ELR (cell line): ENCODE data around the gene IRGC.
"Not testable (repeated sequence)": the region's sequence is repeated elsewhere in the genome, so short reads cannot be mapped to it uniquely, and the experiment has no call there.

Source experiments
- DNase-seq: peaks from one replicate; pipeline ENCODE4 v3.0.0-alpha.2; 2015; ENCODE audit warnings: low read depth

Gene IRGC

GRCh38 chr19:43754503-43755255 lies 38.8 kb downstream of the IRGC start, which contains the start of gene SMG9:
Gene SMG9 (minus strand): TSS chr19:43754962. CDS start chr19:43750741, 4,221 bp downstream.
- DNase-seq: peak; percentile 97

- DNase-seq: peak; percentile 70
These were observed 39.5 kb downstream of the IRGC start for GRCh38 chr19:43755256-43755801.

GRCh38 chr19:43759515-43759914 lies 43.6 kb downstream of the IRGC start:
- peak; percentile 93 for DNase-seq

- no peak for DNase-seq
These were observed 45.1 kb downstream of the IRGC start for GRCh38 chr19:43760941-43761340.

- DNase-seq: no peak
These were observed 46.9 kb downstream of the IRGC start for GRCh38 chr19:43762814-43763213.

- peak; percentile 51 for DNase-seq
These were observed 47.6 kb downstream of the IRGC start for GRCh38 chr19:43763473-43763939.

GRCh38 chr19:43764684-43765083 lies 48.8 kb downstream of the IRGC start:
- DNase-seq: not testable (repeated sequence)

GRCh38 chr19:43765109-43765876 lies 49.4 kb downstream of the IRGC start:
- DNase-seq: peak; percentile 99

- DNase-seq: no peak
These were observed 50.8 kb downstream of the IRGC start for GRCh38 chr19:43766755-43767043.

GRCh38 chr19:43767316-43767715 lies 51.4 kb downstream of the IRGC start:
- no peak for DNase-seq

GRCh38 chr19:43767818-43768217 lies 51.9 kb downstream of the IRGC start:
- no peak for DNase-seq

- no peak for DNase-seq
These were observed 52.6 kb downstream of the IRGC start for GRCh38 chr19:43768273-43769050.

GRCh38 chr19:43769256-43769655 lies 53.4 kb downstream of the IRGC start:
- no peak for DNase-seq
